NCI-H446 (cell line): Measurements from ENCODE around the gene PPM1N.
A peak's percentile ranks its signal among the peaks of the same experiment; 100 is the strongest.

Experiments
- DNase-seq, 2 experiments: peaks; one replicate each; lab custom pipeline; 2025; lab: John Stamatoyannopoulos, UW

Gene PPM1N, protein sequence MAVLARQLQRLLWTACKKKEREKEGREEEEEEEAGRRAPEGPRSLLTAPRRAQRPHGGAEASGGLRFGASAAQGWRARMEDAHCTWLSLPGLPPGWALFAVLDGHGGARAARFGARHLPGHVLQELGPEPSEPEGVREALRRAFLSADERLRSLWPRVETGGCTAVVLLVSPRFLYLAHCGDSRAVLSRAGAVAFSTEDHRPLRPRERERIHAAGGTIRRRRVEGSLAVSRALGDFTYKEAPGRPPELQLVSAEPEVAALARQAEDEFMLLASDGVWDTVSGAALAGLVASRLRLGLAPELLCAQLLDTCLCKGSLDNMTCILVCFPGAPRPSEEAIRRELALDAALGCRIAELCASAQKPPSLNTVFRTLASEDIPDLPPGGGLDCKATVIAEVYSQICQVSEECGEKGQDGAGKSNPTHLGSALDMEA

DNA sequence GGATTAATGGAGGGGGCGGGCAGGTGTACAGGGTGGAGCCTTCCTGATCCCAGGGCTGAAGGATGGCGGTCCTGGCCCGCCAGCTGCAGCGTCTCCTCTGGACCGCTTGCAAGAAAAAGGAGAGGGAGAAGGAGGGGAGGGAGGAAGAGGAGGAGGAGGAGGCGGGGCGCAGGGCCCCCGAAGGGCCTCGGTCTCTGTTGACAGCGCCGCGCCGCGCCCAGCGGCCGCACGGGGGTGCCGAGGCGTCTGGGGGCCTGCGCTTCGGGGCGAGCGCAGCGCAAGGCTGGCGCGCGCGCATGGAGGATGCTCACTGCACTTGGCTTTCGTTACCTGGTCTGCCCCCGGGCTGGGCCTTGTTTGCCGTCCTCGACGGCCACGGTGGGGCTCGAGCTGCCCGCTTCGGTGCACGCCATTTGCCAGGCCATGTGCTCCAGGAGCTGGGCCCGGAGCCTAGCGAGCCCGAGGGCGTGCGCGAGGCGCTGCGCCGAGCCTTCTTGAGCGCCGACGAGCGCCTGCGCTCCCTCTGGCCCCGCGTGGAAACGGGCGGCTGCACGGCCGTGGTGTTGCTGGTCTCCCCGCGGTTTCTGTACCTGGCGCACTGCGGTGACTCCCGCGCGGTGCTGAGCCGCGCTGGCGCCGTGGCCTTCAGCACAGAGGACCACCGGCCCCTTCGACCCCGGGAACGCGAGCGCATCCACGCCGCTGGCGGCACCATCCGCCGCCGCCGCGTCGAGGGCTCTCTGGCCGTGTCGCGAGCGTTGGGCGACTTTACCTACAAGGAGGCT lies at the start of gene PPM1N:
PPM1N (plus strand) TSS at position 33 of the 785 bp plus-strand sequence; CDS start at position 63, 30 bp downstream.
- DNase-seq: no peak

DNA sequence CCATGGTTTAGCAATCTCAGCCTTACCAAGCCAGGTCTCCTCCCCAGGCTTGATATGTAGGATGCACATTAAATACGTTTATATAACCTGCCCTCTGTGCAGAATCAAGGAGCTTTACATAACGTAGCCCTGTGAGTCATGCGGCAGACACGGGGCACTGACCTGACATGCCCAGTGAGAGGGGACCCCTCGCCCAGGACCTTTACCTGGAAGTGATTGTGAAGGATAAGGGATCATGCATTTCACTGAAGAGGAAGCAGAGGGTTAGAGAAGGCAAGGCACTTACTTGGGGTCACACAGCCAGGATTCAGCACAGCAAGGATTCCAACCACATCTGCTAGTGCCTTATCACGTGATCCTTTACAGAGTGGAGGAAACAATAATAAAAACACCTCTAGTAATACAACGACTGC lies 49.4 kb upstream of the PPM1N start:
- no peak for DNase-seq

DNA sequence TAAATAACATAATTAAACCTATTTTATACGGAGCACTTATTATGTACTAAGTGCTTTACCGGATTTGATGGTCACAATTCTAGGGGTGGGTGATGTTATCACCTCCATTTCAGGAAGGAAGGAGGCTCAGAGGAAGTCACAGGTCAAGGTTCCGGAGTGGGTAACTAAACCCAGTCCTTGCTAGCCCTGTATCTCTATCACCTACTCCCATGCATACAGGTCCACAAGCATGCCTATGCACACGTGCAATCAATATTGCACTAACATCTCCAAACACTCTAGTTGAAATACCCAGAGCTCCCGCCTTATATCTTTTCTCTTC lies 48.3 kb upstream of the PPM1N start:
- no peak for DNase-seq

DNA sequence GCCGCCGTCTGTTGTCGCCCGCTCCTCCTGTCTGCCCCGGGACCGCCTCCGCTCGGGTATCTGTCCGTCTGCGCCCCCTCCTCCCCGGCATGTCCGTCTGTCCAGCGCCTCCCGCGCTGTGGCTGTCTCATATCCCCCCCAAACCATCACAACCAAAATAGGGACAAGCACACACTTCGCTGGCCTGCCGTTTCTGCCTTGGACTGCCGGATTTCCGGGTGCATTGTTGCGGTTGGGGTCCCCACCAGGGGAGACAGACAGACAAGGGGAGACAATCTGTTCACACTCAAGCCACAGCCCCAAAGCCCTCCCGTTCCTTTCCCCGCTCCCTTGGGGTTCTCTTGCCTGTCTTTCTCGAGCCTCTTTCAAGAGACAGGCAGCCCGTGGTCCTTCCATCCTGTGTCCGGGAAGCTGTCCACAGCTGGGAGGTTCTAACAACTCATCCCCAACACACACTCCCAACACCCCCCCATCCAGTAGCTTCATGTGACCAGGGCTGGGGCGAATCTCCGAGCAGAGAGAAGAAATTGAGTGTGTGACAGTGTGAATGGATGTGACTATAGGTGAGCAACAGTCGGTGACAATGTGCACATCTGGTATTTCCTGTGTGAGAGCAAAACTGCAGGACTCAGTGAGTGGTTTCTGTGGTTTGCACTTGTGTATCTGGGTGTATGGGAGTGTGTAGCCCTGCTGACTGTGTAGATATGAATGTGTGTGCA lies 47.0 kb upstream of the PPM1N start:
- no peak for DNase-seq

DNA sequence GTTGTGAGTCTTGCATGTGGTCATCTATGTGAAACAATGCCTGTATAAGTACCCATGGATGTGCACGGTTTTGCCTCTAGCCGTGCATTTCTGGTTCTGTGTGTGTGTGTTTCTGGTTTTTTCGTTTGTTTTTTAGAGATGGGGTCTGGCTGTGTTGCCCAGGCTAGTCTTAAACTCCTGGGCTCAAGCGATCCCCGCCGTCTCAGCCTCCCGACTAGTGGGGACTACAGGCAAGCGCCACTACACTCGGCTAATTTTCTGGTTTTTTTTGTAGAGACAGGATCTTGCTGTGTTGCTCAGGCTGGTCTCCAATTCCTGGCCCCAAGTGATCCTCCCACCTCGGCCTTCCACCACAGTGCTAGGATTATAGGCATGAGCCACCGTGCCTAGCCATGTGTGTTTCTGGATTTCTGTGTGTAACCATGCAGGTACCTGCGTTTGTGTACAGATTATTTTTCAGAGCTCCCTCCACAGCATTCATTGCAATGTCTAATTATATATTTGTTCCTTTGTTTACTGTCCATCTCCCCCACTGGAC lies 46.3 kb upstream of the PPM1N start:
- DNase-seq: no peak

DNA sequence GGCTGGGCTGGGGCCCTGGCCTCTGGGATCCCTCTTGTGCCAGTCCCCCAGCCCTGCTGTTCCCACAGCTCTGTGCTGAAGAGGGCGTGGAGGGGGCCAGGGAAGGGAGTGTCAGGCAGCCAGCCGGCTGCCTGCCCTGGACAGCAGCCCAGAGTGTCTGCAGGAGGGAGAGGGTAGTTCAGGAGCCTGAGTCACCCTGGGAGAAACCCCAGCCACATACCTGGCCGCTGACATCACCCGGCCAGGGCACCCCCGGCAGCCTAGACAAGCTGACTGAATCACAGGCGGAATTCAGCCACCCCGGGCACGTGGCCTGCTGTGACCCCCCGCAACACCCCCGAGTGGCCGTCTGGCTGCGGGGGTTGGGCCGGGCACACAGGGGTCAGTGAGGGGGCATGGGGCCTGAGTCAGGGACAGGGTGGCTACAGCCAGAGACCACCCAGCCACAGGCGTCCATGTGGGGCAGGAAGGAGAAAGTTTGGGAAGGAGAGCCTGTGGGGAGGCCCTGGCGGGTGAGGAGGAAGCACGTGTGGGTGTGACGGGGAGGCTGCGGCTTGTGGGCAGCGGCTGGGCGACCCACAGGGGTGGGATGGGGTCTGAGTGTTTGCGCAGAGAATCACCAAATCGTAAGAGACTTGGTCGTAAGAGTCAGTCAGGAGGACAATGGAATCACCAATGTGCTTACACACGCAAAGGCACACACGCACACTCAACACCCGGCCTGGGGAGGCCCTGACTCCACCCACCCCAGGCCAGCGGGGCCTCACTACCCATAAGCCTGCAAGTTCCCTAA lies 42.3 kb upstream of the PPM1N start:
- peak; percentile 55 to 91 for DNase-seq

DNA sequence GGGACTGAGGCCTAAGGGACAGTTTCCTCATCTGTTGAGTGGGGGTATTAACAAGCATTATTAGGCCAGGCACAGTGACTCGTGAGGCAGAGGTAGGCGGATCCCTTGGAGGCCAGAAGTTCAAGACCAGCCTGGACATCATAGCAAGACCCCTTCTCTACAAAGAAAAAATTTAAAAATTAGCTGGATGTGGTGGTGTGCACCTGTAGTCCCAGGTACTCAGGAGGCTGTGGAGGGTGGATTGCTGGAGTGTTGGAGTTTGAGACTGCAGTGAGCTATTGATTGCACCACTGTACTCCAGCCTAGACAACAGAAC lies 41.8 kb upstream of the PPM1N start:
- no peak for DNase-seq

DNA sequence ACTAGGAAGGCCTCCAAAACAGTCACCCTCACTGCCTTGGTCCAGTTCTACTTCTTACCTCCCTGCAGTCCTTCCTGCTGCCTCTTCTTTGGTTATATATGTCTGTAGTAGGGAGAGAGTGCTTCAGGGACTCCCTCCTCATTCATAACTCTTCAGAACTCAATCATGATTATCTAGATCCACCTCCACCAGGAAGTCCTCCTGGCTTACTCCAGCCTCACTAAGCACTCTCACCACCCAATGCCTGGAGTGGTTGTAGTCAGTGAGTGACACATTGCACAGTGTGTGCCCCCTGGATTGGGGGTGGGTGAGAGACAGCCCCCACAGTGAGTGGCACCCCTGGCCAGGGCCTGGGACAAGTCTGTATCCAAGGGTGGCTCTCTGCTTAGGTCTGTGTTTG lies 40.5 kb upstream of the PPM1N start:
- no peak for DNase-seq

DNA sequence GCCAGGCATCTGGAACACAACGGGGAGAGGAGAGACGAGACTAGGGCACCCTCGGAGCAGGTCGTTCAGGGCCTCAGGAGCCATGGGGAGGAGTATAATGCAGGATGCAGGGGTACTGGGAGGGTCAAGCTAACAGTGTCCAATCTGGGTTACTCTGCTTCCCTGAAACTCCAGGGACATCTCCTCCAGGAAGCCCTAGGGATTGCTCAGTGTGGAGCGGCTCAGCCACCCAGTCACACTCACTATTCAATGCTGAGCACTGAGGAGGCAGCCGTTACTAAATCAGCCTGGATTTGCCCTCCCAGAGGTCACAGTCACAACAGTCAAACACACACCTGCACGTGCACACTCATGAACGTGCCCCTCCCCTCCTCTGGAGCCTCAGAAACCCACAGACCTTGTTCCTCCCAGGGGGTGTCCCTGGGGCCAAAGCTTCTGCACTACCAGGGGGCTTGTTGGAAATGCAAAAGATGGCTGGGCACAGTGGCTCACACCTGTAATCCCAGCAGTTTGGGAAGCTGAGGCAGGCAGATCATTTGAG lies 37.4 kb upstream of the PPM1N start:
- no peak for DNase-seq

DNA sequence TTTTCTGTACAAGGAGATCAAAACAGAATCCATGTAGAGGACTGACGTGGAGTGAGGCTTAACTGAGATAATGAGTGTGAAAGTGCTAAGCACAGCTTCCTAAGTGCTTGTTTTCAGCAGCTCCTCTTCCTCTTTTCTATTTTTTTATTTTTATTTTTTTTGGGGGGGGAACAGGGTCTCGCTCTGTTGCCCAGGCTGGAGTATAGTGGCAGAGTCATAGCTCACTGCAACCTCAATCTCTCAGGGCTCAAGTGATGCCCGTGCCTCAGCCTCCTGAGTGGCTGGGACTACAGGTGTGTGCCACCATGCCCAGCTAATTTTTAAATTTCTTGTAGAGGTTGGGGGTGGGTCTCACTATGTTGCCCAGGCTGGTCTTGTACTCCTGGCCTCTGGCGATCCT lies 36.1 kb upstream of the PPM1N start:
- DNase-seq: no peak

DNA sequence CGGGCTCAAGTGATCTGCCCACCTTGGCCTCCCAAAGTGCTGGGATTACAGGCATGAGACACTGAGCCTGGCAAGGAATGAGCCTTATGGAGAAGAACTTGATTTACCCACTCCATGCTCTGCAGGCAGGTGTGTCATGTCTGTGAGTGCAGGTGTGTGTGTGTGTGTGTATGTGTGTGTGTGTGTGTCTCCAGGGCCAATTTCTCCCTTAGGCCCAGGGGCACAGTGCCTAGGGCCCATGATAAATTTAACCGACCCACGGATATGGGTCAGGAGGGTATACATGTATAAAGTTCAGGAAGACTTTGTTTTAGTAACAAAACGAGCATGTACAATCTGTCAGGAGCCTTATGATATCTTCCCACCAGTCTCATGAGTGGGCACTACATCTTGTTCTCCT lies 35.0 kb upstream of the PPM1N start:
- DNase-seq: no peak

DNA sequence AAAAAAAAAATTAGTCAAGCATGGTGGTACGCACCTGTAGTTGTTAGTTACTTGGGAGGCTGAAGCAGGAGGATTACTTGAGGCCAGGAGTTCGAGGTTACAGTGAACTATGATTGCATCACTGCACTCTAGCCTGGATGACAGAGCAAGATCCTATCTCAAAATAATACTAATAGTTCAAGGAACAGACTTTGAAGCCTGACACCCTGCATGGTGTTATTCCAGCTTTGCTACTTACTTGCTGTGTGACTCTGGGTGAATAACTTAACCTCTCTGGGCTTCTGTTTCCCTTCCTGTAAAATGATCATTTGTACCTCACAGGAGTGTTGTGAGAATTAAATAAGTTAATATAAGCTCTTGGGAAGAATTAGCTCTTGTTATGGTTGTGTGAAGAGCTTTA lies 34.0 kb upstream of the PPM1N start:
- DNase-seq: no peak

DNA sequence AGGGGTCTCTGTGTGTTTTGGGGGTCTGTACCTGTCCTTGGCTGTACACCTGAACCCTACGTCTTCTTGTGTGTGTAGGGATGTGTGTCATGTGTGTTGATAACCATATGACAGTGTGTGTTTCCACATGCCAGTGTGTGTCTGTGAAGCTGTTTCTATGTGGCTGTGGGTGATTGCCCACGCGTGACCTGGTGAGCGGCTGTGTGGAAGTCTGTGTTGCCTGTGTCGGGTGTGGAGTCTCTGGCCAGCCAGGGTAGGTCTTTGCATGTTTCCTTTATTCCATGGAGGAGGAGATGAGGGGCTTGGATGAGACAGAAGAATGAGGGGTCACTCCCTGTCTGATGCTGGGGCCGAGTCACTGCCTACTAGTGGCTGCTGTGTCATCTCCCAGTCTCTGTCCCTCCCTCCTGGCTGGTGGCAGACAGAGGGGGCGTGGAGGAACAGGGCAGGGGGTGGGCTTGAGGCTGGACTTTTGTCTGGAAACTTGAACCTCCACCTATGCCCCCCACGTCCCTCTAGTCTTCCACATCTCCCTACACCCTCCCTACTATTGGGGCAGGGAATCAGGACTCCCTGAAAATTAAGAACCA lies 33.3 kb upstream of the PPM1N start:
- no peak for DNase-seq

DNA sequence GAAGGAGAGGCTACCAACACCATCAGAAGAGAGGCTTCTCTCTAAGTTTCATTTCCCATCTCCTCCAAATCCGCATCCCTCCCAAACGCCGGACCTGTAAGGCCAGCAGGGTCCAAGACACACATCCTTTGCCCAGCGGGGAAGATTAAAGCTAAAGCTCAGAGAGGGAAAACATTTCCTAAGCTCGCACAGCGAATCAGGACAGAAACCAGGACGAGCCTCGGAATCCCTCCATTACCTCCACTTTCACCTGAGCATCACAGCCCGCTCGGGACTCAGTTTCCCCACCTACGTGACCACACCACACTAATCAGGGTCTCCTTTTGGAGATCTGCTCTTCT lies 31.2 kb upstream of the PPM1N start:
- no peak for DNase-seq

DNA sequence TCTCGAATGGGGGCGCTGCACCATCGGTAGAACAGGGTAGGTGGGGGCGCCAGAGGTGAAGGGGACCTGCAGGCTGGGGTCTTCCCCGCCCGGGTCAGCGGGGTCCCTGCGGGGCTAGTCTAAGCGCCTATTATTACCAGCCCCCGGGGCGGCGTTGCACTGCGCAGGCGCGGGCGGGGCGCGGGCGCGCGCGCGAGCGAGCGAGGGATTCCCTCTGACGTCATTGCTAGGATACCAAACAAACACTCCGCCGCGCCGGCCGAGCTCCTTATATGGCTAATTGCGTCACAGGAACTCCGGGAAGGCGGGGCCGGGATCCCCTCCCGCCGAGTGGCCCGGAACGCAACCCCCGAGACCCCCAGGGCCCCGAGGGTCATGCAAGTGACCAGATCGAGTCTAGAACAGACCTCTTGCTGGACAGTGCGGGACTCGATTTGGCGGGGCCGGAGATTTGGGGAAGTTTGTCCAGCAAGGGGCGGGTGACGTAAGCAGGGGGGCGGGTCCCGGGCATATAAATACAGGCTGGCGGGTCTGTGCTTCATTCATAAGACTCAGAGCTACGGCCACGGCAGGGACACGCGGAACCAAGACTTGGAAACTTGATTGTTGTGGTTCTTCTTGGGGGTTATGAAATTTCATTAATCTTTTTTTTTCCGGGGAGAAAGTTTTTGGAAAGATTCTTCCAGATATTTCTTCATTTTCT lies 30.6 kb upstream of the PPM1N start, which contains the start of gene FOSB:
FOSB (plus strand) TSS at position 541 of the 703 bp plus-strand sequence. CDS start 591 bp downstream, outside the sequence.
- peak; percentile 97 to 98 for DNase-seq

DNA sequence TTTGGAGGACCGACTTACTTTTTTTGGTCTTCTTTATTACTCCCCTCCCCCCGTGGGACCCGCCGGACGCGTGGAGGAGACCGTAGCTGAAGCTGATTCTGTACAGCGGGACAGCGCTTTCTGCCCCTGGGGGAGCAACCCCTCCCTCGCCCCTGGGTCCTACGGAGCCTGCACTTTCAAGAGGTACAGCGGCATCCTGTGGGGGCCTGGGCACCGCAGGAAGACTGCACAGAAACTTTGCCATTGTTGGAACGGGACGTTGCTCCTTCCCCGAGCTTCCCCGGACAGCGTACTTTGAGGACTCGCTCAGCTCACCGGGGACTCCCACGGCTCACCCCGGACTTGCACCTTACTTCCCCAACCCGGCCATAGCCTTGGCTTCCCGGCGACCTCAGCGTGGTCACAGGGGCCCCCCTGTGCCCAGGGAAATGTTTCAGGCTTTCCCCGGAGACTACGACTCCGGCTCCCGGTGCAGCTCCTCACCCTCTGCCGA lies 30.0 kb upstream of the PPM1N start:
- no peak for DNase-seq

DNA sequence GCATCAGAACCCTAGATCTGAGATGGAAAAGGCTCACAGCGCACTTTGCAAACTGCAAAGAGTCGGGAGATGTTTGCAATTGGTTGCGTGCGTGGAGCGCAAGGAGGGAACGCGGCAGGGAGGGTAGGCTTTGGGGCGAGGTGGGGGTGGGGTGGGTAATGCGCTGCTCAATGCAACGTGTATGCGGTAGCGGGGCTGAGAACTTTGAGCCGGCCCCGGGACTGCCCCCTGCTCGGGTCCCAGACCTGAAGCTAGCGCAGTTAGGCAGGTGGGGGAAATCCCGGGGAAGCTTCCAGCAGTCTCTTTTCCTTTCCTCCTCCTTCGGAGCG lies 29.5 kb upstream of the PPM1N start:
- DNase-seq: no peak

DNA sequence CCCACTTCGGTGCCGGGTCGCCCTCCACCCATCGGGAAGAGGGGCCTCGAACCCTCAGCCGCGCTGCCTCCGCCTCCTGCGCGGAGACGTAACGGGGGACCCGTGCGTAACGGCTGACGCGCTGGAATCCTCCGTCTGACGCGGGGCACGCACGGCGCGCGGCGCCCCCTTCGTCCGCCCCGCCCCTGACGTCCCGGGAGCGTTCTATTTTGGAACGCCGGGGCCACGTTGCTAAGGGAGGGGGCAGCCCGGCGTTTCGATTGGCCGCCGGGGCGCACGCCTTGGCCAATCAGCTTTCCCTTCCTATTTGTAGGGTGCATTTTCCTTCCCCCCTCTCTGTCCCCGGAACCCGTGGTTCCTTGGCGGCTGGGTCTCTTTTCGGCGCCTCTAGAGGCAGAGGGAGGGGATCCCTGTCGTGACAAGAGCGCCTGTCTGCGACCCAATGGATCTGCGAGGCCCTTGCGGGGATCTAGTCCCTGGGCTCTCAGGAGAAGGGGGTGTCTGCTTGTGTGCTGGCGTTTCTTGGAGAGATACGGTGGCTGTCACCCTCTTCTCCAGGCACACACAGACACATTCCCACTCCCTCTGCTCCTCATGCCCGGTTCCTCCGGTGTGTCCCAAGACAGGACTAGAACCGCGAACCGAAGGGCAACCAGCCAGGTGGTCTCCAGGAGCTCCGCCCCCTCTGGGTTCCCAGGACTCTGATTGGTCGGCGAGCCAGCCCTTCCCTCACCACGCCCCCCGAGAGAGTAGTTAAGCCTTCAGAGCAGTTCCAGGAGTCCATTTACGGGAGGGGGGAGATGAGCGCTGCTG lies 28.9 kb upstream of the PPM1N start:
- DNase-seq: peak; percentile 92 to 98

DNA sequence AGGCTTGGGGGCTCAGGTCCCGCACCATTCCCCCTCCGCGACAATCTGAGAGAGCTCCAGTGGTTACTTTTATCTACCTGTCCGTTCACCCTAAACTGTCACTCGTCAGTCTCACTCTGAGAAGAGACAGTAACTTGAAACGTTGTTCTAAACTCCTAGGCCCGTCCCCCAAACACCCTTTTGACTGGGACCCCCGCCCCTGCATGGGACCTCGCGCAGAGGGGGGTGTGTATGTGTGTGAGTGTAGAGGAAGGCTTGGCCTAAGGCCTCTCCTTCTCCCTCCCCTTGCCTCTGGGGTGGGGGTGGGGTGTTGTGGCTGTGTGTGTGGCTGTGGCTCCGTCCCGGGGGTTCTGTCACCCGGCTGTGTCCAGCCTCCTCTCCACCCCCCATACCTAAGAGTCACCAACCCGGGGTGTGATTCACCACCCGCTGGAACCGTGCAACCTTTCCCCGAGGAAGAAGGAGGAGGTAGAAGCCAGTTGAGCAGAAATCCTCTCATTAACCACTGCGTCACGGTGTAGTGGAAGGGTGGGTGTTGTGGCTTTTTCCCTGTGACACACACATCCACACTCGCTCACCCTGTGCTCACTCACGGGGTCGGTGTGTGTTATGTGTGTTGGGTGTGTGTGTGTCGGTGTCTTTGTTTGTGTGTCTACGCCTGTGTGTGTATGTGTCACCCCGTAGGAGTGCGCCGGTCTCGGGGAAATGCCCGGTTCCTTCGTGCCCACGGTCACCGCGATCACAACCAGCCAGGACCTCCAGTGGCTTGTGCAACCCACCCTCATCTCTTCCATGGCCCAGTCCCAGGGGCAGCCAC lies 28.1 kb upstream of the PPM1N start:
- no peak for DNase-seq
